Measurements from ENCODE around the gene MEGF6.

DNA sequence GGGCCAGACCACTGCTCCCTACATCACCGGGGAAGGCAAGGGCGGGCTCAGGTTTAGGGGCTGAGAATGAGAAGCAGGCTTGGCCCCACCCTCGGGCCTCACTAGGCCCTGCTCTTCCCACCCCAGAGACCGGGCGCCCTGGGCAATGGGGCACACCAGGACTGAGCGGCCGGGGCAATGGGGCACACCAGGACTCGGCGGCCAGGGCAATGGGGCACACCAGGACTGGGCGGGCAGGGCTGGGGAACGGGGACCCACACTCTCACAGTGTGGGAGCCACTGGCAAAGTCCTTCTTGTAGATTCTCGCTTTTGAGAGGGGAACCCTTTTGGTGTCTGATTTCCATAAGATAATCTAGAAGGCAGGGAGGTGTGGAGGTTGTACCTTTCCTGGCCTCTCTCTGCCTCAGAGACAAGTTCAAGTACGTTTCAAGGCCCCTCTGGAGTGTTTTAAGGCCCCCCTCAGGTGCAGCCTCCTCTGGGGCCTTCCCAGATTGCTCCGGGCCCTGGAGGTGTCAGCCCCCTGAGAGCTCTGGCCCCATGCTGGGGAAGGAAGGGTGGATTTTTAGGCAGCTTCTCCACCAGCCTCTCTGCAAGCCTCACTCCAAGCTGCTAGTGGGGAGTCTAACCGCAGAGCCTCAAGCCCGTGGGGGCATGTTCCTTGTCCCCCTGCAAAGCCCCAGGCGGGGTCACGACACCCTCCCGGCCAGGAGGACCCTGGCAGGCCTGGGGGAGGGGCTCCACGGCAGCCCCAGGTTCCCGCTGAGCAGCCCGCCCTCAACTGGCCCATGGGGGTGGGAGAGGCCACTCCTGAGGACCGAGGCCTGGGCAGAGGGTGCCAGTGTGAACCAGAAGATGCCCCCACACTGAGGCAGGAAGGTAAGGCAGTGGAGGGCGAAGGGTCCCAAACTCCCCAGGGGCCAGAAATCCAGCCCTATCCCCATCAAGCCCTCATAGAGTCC lies 90.6 kb downstream of the MEGF6 start:
- TF ChIP-seq POLR2A (IDR thresholded peaks at IDR 0.05), result no peak
- TF ChIP-seq, protein P1, sequence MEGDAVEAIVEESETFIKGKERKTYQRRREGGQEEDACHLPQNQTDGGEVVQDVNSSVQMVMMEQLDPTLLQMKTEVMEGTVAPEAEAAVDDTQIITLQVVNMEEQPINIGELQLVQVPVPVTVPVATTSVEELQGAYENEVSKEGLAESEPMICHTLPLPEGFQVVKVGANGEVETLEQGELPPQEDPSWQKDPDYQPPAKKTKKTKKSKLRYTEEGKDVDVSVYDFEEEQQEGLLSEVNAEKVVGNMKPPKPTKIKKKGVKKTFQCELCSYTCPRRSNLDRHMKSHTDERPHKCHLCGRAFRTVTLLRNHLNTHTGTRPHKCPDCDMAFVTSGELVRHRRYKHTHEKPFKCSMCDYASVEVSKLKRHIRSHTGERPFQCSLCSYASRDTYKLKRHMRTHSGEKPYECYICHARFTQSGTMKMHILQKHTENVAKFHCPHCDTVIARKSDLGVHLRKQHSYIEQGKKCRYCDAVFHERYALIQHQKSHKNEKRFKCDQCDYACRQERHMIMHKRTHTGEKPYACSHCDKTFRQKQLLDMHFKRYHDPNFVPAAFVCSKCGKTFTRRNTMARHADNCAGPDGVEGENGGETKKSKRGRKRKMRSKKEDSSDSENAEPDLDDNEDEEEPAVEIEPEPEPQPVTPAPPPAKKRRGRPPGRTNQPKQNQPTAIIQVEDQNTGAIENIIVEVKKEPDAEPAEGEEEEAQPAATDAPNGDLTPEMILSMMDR (IDR thresholded peaks at IDR 0.05), result no peak
